Activated CD8-positive, alpha-beta memory T cell treated with anti-CD3 and anti-CD28 coated beads for 48 hours (primary cell): ENCODE results near the gene CARD10.

Experiments
- DNase-seq, 3 experiments: peaks; one replicate each; pipeline ENCODE4 v3.0.0-alpha.2; 2020; ENCODE audit warnings: low read depth in 2 of 3, low spot score in 2 of 3

CARD10 gene

DNA sequence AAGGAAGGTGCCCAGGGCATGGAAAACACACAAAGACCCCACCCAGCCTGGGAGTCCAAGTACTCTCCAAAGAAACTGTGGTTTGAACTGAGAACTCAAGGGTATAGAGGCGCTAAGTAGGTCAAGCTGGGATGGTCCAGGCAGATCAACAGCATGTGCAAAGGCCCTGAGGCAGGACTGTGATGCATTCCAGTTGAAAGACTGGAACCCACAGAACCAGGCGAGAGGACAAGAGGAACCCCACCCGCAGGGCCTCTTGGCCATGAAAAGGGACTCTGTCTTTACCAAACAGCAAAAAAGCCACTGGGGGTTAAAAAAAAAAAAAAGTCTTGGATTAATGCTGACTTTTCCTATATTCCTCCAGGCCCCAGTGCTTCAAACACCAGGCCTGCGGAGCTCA, 14.3 kb downstream of the CARD10 start:
- DNase-seq: no peak

DNA sequence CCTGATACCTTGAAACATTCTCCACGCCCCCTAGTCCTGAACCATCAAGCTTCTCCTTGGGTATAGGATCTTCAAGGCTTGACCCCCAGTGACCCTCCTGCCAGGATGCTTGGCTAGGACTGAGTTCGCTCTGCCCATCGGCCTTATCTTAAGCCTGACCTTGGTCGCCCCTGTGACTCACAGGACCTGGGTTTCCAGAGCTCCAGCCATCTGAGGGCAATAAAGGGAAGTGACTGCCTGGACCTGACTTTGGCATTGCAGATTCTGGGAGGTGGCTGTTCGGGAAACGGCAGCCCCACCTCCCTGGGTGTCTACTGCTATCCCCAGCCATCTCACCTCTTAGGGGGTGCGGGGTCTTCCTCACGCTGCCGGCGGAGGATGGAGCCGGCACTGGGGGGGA, 15.4 kb downstream of the CARD10 start:
- DNase-seq: no peak

DNA sequence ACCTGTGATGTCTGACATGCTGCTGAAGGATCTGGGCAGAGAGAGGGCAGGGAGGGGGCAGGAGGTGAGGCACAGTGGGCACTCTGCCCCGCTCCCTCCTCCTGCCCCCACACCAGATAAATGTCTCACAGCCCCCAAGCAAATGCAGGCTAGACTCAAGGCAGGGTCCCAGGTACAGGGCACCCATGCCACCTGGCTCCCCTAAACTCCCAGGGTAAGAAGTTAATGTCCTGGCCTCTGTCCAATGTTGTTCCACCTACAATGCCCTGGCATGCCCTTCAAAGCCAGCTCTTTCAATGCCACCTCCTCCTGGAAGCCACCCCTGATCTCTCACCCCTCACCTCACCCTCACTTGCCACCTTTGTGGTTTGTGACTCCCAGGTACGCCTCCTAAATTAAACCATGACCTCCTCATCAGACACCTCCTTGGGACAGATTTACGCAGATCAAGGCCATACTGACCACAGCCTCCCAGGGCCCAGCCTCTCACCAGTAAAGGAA, 16.0 kb downstream of the CARD10 start:
- DNase-seq: no peak

DNA sequence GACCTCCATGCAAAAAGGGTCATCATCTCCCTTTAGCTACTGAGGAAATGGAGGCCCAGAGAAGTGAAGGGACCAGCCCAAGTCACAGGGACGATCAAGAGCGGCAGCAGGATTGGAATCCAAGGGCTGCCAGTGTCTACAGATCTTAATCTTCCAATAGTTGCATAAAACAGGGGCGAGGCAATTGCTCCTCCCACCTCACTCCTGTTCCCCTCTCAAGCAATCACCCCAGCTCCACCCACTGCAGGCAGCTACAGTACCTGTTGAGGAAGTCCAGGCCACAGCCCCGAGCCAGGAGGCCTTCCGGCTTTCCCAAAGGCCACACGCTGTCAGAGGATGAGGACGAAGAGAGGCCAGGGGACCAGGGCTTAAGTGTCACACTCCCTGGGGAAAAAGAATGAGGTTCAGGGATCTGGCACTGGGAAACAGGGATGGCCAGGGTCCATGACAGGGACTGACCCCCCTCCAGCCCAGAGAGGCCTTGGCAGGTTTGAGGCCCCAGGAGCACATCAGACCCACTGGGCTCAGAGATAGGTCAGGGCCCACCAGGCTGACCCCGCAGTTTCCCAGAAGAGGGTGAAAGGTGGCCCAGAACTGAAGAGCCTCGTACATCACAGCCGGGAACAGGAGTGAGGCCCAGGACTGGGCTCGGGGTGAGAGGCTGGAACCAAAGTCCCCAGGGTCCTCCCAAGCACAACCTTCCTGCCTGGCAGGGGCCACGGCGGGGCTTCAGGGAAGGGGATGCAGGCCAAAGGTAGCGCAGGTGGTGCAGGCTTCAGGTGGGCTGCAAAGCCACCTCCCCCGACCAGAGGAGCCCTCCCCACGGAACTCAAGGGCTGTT, 16.7 kb downstream of the CARD10 start:
- no peak for DNase-seq

DNA sequence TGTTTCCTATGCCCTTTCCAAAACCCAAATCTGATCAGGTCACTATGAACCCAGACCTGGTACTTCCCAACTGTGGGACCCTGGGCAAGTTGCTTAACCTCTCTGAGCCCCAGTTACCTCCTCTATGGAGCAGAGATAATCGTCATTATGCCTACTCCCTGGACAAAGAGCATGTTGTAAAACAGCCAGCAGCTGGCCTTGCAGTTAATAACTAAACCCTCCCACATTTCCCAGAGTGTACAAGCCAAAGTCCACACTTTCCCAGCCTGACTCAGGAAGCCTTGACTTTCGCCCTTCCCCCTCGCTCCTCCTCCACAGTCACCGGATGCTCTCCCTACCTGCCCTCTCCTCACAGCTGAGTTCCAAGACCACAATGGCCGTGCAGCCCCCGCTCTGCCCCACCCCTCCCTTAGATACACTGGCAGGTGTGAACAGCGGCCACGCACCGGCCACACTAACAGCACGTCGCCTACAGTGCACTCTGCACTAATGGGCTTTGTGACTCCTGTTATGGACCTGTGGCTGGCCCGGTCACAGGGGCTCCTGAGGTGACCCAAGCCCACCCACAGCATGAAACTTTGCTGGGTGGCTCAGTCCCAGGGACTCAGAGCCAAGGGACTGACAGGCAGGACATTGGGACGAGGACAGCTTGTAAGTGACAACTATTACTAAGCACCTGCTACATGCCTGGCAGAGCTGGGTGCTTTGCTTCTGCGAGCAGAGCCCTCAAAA, 17.4 kb downstream of the CARD10 start:
- no peak for DNase-seq

DNA sequence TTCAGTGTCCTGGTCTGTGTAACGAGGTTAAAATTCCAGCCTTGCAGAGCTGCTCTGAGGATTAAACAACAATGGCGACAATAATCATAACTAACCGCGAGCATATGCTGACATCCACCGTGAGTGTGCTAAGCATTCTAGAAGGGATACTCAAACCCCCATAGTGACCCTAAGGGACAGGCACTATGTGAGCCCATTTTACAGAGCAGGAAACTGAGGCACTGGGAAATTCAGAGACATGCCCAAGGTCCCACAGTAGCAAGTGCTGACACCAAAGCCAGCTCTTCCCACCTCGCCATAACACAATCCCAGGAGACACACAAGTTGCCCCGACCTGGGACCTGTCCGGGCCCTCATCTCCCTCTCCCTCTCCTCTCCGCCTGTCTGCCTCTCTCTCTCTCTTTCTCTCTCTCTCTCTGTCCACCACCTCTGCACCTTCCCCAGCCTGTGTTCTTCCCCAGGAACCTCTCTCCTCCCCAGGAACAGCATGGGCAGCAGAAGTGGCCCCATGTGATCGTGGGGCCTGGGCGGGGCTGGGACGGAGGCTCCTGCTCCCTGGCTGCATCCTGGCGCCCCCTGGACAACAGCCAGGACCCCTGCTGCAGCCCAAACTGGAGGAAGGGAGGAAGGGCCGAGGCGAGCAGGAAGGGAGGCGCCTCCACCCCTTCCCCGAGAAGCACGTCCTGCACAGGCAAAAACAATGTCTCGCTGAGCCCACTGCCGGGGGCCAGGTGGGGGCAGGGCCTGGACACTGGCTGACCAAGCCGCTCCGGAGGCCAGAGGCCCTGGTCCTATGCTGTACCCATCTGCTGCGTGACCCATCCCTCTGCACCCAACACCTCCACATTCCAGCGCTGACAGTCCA, 18.2 kb downstream of the CARD10 start:
- DNase-seq: no peak

DNA sequence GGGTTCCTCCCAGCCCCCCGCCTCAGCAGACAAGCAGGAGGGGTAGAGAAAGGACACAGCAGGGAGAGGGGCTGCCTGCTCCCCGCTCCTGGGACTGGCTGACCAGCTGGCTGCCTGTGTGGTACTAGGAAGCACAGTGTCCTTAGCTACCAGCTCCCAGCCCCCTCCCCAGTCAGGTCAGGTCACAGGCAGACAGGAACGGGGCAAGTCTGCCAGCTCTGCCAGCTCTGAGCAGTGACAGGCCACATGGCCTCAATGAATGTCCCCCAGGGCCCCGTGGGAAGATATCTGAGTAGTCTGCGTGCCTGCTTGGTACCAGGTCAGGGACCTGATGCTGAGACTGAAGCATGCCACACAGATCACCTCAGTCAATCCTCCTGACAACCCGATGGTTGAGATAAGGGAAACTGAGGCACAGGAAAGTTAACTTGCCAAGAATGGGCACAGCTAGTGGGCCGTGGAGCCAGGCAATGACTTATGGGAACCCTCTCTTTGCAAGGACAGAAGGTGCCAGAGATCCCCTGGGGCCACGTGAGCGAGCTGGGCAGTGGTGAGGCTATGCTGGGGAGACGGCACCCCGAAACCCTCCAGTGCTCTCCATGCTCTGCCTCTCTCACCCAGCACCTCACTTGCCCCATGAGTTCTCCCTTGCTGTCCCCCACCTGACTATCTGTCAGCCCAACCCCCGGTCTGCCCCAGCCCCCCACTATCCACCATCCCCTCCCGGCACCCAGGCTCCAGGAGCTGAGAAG, 19.2 kb downstream of the CARD10 start:
- no peak for DNase-seq

DNA sequence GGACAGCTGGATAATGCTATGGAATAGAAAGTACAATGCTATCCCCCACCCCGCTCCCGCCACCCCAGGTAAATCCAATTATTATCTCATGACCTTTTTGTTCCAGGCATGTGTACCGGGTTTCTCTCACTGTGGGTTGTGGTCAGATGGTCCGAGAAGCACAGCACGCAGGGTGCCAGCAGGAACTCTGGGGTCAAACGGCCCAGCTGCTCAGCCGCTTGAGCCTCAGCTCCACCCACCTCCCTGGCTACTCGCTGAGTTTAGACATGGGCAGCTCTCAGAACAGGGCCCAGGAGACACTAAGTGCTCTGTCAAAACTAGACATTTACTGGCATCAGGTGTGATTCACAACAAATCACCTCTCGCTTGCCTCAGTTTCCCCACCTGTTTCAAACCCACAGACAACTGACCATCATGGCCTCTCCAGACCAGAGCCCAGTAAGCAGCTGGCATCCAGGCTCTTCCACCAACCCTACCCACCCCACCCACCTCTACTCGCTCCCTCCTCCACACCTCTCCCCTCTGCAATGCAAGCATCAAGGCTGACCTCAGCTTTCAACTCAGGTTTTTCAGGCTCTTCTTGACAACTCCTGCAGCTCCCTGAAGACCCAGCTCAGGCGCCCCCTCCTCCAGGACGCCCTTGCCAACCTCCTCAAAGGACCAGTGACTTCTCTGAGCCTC, 20.0 kb downstream of the CARD10 start:
- DNase-seq: no peak

DNA sequence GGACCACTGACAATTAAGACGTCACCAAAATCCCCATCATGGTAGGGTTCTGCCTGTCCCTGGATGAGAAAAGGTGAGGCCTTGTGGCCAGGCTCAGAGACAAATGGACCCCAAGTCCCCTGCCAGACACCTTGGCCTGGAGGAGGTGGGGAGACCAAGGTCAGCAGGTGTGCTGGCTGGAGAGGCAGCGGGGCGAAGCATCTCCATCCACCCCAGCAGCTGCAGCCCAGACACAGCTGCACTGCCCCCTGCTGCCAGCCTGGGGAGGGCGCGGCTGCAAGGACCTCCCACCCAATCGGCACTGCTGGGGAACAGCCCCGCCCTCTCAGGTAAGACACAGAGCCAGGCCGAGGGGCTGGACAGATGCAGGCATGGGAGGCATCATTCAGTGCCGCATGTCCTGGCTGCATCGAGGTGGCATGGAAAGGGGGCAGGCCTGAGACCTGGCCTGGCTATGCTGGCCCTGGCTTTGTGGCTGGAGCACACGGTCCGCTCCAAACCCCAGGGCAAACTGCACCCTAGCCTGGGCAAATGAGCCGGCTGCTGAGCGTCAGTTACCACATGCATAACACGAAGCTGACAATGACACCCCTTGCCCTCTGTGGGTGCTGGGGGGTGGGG, 20.8 kb downstream of the CARD10 start:
- peak; percentile 39 to 51 (median 42) for DNase-seq

DNA sequence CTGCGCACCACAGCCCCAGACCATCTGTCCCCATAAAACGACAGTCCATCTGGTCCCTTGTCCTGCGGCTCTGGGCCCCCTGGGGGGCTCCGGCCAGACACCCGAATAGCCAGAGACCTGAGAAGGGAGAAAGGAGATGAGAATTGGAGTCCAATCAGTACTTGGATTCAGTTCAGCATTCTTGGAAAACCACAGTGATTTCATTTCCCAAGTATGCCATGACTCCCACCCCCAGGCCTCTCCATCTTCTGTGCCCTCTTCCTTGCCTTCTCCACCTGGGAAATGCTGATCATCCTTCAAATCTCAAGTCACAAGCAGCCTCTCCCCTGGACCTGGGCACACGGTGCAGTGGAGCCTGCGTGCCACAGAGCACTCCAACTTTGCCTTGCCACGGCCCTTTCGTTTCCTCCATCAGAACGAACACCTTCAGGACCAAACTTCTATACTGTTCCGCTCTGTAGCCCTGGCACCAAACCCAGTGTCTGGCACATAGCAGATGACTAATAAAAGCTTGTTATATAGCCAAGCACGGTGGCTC, 22.1 kb downstream of the CARD10 start:
- no peak for DNase-seq

DNA sequence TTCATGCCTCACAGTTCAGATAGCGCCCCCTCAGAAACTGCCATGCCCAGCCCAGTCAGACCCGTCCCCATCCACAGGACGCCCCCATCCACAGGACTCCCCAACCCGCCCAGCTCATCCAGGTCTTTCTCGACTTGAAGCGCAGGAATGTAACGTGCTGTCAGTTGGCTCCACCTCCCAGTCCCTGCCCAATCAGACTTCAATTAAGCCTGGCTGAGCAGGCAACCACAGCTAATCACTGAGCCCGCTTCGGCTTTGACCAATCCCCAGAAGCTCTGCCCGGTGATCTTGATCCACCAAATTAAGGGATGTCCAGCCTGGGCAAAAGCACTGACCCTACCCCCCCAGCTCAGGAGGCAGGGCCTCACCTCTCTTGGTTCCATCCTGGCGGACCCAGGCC, 22.6 kb downstream of the CARD10 start:
- no peak for DNase-seq

DNA sequence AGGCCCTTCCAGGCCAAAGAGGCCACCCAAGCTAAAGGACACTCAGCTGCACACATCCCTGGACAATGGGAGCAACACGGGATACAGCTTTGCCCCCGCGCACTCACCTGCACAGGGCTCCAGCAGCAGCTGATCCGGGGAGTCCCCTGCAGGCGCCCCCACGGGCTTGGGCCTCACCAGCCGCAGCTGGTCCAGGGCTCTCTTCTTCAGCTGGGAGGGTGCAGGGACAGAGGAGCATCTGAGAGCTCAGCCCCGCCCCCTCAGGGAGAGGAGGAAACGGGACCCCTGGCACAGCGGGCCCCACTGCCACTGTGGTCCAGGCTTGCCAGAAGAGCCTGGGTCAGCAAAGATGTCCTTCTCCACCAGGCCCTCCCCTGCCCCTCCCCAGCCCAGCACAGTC, 25.2 kb downstream of the CARD10 start:
- no peak for DNase-seq

DNA sequence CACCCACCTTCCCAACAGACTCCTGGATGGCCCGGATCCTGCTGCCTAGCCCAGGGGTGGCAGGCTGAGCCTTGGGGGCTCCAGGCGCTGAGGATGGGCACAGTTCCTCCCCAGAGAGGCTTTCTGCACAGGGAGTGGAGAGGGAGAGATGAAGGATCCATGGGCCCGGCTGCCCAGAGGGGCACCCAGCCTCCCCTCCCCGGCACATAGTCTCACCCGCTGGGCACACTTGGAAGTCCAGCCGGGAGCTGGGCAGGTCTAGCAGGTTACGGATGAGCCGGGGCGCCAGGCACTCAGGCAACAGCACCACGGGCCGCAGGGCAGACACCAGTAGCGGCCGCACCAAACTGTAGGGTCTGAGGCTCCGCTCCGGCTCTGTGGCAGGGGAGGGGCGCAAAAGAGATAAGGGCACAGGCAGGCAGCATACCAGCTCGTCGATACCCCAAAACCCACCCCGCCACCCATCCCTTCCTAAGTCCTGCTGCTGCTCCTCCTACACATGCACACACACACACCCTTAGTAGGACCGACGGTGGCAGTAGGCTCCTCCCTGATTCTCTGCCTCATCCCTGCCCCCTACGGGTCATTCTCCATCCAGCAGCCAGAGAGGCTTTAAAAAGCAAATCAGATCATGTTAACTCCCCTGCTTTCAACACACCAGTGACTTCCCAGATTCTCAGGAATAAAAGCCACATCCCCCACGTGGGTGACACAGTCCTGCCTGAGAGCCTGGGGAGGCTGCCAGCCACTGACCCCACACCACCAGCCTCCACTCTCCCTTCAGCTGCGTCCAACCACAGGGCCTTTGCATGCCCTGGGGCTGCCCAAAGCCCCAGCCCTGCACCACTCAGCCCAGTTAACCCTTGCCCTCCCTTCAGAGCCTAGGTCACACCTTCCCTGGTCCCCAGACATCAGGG, 26.5 kb downstream of the CARD10 start:
- DNase-seq: peak in 1 of 3 experiments; percentile 23

DNA sequence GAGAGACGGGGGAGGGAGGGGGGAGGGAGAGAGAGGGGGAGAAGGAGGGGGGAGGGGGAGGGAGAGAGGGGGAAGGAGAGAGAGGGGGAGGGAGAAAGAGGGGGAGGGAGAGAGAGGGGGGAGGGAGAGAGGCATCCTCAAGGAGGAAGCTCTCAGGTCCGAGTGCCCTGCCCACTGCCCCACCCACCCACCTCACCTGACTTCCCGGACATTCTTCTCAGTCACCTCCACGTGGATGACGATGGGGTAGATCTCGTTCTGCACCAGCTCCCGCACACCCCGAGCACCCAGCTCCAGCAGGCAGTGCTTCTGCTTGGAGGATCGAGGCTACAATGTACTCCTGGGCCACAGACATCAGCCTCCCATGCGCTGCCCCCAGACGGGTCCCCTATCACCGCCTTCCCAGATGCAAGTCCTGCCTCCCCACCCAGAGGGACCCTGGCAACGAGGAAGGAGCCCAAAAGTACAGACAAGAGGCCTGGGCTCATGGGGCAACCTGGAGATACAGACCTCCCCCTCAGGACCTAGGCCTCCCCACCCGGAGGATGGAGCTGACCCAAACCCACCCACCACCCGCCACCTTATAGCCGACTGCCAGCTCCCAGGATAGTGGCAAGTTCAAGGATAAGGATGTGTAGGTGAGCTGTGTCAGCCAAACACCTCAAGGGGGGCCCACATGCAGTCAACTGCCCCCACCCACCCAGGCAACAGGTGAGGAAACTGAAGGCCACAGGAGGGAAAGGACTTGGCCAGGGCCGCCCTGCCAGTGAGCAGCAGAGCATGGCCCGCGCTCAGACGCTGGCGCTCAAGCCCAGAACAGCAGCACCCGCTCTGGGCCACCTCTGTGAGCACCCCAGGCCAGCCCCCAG, 27.4 kb downstream of the CARD10 start:
- DNase-seq: no peak

DNA sequence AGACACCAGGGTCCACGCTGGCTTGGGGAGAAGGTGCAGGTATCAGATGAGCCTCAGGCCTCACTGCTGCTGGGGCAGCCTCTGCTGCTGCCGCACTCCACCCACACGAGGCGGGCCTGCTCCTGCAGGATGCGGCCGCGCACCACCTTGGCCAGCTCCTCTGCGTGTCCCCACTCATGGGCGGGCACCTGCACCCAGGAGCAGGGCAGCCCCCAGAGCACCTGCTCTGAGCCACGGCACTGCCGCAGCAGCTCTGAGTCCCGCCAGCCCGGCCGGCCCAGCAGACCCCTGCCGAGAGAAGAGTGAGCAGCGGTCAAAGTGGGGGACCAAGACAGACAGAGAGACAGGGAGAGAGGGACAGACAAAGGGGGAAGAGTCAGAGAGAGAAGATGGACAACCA, 28.1 kb downstream of the CARD10 start:
- DNase-seq: no peak

DNA sequence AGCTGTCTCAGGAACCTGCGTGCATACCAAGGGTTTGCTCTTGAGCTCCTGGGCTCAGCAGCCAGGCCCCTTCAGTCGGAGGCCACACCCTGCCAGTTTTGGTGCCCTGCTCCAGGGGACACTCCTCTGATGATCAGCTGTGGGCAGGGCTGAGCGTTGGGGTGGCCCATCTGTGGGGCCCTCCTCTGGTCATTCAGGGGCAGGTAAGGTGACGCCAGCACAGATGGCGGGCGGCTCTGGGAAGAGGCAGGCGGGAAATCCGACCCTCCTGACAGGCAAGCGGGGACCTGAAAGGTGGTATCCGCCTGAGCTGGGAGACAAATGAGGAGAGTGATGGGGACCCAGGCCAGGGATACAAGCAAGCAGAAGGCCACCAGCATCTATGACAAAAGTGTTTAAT, 29.2 kb downstream of the CARD10 start:
- DNase-seq: no peak

DNA sequence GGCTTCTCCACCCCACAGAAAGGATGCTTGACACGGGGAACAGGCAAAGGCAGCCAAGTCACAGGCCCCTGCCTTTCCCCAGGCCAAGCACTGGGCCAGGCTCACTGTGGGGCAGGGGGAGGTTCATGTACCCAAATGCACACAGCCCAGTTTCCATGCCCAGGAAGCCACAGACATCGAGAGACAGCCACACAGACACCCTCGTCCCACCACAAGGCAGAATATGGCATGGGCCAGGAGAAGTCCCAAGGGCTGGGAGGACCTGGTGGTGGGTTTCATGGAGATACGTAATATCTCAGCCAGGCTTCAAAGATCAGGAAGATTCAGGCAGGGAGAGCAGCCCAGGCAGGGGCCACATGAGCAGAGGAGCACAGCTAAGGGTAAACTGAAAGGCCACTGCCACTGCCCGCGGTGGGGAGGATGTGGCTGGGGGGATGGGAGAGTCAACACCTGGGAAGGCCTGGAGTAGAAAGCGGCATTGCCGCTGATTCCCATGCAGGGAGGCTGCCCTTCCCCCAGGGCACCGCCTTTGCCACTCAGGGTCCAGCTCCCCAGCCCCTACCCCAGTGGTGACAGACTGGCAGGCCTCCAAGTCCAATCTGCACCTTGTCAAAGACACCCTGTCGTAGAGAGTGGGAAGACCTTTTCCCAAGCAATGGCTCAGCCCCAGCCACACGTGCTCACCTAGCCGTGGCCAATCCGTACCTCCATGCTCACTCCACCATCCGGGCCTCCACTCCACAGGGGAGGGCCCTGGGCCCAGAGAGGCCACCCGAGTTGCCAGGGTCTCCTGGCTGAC, 30.7 kb downstream of the CARD10 start:
- DNase-seq: no peak
